Embryonic facial prominence (tissue), 1 donor: ENCODE measurements around the gene PCDH12.
"Not testable (repeated sequence)": the region's sequence is repeated elsewhere in the genome, so short reads cannot be mapped to it uniquely, and the experiment has no call there.

Experiments used
- DNase-seq: peaks from one replicate; pipeline ENCODE4 v3.0.0-alpha.2; 2016; ENCODE audit errors: extremely low spot score

Gene PCDH12

GRCh38 chr5:141940695-141941271 is 17.2 kb downstream of the PCDH12 start:
- no peak for DNase-seq

- no peak for DNase-seq
Observed at GRCh38 chr5:141935538-141935937, 22.5 kb downstream of the PCDH12 start.

- DNase-seq: no peak
Observed at GRCh38 chr5:141934099-141934844, 23.7 kb downstream of the PCDH12 start.

GRCh38 chr5:141933151-141933550 is 24.9 kb downstream of the PCDH12 start:
- DNase-seq: no peak

- DNase-seq: no peak
Observed at GRCh38 chr5:141931694-141932093, 26.3 kb downstream of the PCDH12 start.

- DNase-seq: no peak
Observed at GRCh38 chr5:141929398-141930058, 28.5 kb downstream of the PCDH12 start.

GRCh38 chr5:141928051-141928450 is 30.0 kb downstream of the PCDH12 start:
- DNase-seq: no peak

- DNase-seq: no peak
Observed at GRCh38 chr5:141926434-141926833, 31.6 kb downstream of the PCDH12 start.

- DNase-seq: peak; percentile 90
Observed at GRCh38 chr5:141923448-141924313, 34.3 kb downstream of the PCDH12 start, which contains the start of gene DELE1. Gene DELE1 (plus strand): TSS chr5:141923871. CDS start chr5:141923942, 71 bp downstream.

GRCh38 chr5:141922827-141923447 is 35.1 kb downstream of the PCDH12 start:
- DNase-seq: not testable (repeated sequence)

- DNase-seq: no peak
Observed at GRCh38 chr5:141920771-141921170, 37.2 kb downstream of the PCDH12 start.

GRCh38 chr5:141919218-141920119 is 38.5 kb downstream of the PCDH12 start:
- no peak for DNase-seq

- DNase-seq: no peak
Observed at GRCh38 chr5:141917760-141918159, 40.2 kb downstream of the PCDH12 start.

GRCh38 chr5:141916522-141916921 is 41.5 kb downstream of the PCDH12 start:
- no peak for DNase-seq

GRCh38 chr5:141915881-141916336 is 42.1 kb downstream of the PCDH12 start:
- DNase-seq: no peak

GRCh38 chr5:141914797-141915196 is 43.2 kb downstream of the PCDH12 start:
- no peak for DNase-seq

GRCh38 chr5:141914199-141914743 is 43.7 kb downstream of the PCDH12 start:
- DNase-seq: no peak

GRCh38 chr5:141913560-141914198 is 44.3 kb downstream of the PCDH12 start:
- DNase-seq: no peak

GRCh38 chr5:141910271-141910673 is 47.7 kb downstream of the PCDH12 start:
- no peak for DNase-seq
